GM19468 (cell line): Measurements from ENCODE around the gene CDH4.

ENCODE experiments used
- ATAC-seq: cut with Tn5 transposase; IDR thresholded peaks from one replicate; pipeline ENCODE4 v1.9.1; 2021; ENCODE audit warnings: mild to moderate bottlenecking, moderate library complexity, moderate number of reproducible peaks; ENCODE audit not compliant: unreplicated experiment; ENCODE audit errors: extremely low read depth

The CDH4 gene

DNA sequence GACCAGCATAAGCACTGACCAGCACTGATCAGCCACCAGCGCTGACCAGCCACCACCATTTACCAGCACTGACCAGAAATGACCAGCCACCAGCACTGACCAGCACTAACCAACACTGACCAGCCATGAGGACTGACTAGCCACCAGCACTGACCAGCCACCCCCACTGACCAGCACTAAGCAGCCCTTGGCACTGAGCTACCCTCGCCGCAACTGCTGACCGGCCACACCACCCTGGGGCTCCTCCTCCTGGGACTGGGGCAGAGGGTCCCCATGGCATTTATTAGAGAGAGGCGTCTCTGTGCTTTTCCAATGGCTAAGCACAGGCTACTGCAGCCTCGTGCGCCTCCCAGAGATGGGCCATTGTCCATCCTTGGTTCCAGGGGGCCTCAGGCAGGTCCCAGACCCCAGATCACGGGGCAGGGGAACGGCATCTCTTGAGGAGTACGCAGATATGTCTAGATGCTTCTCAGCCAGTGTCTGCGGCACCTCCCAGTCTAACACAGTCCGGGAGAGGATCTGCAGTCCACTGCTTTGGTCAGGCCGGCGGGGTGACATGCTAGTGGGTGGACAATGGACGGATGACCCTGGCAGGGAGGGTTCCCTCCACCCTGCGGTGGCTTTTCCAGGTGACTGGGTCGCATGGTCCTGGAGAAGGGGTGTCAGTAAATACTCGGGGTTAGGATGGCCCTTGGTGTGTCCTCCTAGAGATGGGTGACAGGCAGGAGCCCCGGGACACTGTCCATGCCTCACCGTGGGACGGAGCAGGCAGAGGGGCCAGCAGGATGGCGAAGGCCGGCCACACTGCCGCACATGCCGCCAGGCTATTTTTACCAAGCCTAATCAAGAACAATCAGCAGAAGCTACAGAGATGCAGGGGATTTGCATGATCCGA is 645.6 kb downstream of the CDH4 start:
- no peak for ATAC-seq

GRCh38 chr20:61898405-61898804 is 646.3 kb downstream of the CDH4 start:
- no peak for ATAC-seq

DNA sequence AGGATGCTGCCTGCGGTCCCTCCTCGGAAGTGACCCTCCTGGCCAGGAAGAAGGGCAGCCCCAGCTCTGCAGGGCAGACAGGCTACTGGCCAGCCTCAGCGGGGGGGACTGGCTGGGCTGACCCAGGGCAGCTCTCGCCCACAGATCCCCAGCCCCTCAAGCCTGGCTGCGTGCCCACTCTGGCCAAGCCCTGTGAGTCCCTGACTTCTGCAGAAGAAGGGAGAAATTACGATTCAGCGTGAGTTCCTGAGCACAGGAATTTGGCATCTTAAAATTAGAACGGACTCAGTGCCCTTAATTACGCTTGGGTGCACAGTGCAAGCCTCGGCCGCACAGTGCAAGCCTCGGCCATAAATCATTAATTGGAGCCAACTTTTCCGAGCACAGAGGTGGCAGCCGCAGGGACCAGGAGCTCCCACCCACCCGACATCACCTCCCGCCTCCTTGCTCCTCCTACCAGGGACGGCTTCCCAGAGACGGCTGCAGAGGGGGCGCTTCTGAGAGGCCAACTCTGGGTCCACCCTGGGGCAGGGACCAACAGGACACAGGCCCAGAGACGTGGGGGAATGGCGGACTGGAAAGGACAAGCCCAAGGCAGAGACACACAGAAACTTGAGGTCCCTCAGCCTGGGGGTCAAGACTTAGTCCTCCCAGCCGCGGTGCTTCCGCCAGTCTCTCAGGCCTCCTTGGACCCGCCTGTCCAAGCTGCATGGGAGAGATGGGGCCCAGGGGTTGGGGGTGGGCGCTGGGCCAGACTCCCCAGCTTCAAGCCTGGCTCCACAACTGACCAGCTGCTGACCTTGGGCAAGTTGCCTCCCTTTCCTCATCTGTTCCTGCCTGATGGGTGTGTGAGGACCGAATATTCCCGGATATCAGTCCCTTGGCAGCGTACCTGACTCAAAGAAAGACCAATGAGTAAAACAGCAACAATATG is 648.2 kb downstream of the CDH4 start:
- ATAC-seq: no peak

DNA sequence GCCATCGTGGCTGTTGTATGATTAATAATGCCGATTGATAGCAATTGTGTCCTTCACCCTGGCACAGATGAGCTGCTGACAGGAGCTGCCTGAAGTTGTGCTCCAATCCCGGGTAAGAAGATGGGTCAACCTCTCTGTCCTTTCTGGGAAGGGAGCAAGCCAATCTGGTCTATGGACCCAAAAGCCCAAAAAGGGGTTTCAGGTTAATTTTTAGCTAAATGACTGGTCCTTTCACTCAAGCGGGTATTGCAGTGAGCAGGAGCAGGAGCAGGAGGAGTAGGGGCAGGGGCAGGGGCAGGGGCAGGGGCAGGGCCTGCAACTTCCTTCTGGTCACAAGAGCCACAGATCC is 648.9 kb downstream of the CDH4 start:
- no peak for ATAC-seq

DNA sequence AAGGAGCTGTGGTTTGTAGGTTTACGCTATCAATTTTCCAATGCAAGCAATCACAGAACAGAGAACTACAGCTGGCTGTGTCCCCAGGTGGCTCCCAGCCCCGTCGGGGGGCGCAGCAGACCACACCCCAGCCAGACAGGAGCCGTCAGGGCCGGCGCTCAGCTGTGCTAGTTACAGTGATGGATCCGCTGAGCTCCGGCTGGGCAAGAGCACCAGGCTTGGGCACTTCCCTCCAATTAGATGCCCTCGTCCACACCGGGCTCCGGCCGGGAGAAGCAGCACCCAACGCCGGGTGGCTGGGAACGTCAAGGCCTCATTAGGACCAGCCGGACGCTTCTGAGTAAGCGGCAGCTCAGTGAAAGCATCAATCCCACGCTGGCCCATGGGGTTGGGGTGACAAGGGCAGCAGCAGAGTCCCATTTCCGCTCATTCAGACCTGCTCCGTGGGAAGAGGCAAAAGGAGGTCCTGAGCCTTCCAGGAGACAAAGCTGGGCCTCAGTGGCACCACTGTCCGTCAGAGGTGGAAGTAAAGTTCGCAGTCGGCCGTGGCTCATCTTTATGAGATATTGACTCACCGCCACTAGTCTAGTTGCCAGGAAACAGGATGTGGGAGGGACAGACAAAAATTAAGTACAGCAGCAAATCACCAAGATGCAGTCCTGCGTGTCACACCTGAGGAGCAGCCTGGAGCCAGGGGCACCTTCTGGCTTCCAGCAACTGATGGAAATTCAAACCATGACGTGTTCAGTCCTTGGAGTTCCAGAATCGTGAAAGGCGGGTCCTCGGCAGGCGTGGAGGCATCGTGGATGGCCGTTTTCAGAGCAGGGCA is 649.5 kb downstream of the CDH4 start:
- ATAC-seq: no peak

DNA sequence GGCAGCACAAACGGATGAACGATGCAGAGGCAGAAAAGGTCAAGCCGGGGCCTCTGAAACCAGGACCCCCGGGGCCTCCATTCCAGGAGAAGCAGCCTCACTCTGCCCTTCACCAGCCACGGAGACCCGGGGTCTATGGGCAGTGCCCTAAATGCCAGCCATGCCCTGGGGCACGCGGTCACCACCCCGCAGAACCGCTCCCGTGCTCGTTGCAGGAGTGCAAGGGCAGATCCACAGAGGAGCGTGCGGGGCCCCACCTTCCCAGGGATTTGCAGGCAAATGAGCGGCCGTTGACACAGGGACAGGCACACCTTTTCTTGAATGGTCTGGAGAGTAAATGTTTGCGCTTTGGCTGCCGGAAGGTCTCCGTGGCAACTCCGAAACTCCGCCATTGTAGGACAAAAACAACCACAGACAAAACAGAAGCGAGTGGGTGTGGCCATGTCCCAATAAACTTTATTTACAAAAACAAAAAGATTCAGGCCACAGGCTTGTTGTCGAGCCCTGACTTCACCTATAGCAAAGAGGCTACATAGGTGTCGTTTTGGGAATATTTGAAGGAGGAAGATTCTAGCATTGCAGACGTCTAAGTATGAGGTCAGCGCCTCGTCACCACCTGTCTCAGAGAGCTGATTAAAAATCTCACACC is 650.3 kb downstream of the CDH4 start:
- ATAC-seq: no peak

DNA sequence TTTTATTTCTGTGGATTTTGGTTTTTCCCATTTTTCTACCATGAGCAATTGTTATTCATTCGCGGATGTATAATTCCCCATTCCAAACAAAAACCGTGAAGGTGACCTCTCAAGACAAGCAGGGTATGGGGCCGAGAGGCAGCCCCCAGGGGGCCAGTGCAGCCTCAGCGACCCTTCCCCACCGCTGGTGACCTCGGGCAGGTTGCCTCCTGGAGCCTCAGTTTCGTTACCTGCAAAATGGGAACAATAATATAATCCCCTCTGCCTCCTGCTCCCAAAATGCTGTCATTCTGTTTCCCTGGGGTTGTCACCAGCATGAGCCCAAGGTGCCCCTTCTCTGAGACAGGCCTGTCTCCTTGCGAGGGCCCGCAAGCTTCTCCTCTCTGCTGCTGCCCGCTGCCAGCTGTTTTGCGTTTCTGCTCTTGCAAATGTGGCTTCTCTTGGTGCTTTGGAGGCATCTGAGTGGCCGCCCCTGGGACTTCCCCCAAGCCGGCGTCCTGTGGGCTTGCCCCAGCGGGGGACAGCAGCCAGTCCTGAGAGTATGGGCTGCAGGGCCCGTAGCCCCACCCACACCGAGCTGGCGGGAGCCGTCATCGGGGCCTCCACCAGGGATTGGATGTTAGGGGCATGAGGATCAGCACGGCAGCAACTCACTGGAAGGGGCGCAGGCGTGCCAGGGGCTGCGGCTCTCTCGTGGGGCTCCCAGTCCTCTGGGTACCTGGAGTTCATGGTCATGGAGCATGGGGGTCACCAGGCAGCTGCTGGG is 651.7 kb downstream of the CDH4 start:
- ATAC-seq: no peak

DNA sequence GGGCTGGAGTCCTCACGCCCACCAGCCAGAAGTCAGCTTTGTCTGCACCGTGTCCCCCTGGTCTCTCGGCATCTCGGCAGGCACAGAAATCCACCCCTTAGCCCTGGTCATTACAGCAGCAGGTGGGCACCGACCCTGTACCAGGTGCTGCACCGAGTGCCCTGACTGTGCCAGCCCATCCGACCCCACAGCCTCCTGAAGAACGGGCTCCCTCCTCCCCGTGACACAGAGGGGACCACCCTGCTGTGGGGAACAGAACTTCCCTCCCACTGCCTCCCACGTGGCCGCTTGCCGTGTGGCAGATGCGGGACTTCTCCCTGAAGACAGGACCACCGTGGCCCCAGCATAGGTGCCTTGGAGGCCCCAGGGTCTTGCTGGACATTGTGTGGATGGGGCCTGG is 652.4 kb downstream of the CDH4 start:
- ATAC-seq: no peak

DNA sequence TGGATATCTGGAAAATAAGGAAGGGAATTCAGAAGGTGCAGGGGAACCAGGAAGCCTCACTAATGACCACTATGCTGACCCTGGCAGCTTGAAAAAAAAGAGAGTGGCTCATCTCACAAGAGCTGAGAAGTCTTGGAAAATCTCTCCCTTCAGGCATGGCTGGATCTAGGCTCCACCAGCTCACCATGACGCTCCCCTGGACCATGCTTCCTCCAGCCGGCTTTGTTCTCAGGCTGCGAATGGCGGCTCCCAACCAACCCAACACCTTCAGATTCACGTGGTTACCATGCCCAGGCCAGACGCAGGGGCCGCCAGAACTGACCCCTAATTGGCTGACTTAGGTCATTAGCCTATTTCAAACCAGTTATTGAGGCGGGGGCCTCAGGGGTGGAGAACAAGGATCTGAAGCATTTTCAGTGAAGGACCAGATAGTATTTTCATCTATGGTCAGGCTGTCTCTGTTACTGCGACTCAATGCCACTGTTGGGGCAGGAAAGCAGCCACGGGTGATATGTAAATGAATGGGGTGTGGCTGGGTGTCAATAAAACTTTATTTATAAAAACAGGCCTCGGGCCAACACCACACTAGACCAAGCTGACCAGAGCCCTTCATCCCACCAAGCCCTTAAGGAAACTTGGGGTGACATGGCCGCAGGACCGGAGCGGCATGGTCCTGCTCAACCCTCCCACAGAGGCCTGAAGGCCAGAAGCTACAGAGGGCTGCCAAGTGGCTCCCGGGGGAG is 653.9 kb downstream of the CDH4 start:
- no peak for ATAC-seq

GRCh38 chr20:61907081-61907891 is 655.2 kb downstream of the CDH4 start:
- ATAC-seq: no peak

DNA sequence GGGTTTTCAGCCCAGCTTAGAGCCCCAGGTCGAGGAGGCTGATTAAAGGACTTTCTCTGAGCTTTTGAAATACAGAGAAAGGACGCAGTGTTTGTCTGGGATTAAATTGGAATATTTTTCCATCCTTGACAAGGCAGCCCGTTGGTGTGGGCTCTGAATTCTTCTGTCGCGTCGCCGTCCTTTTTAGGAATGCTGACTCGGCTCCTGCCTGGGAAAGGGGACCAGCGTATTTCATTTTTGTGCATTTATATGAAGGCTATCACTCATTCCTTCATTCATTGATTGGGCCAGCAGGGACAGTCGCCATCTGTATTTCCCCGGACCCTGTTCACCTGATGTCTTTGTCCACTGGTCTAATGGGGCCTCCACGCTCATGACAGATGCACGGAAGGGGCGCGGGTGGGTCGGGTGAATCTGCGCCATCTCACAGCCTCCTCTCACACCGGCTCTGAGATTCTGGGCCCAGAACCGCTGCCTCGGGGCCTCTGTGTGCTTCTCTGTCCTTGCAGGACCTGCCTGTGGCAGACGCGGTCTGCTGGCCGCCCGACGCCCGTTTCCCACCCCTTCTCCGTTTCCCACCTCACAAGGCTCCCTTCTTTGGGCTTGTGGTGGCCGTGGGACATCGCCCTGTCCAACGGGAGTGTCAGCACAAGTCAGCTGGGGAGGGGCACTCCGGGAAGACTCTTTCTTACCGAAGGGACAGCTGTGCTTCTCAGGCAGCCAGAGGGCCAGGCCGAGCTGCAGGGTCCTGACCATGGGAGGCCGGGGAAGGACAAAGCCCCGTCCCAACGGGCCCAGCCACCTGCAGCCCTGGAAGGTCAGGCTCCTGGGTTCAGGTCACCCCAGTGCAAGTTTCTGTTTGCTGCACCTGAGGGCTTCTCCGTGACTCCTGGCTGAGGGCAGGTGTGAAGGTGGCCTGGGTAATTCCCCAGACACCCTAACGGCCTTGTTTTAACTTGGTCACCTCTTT is 656.3 kb downstream of the CDH4 start:
- no peak for ATAC-seq

- no peak for ATAC-seq
These were observed 657.0 kb downstream of the CDH4 start for GRCh38 chr20:61909028-61909427.

DNA sequence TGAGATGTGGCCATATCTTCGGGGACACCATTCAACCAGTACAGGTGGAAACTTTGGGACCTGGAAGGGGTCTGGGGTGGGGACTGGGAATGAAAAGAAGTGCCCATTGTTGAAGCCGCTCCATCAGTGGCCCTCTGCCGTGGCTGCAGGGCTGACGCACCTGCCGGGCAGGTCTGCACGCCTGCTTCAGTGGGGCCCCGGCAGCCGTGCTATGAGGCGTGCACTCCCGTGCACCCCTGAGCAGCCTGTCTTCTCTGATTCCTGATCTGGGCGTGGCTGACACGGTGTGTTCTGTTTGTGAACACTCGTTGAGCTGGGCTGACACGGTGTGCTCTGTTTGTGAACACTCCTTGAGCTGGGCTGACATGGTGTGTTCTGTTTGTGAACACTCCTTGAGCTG is 657.8 kb downstream of the CDH4 start:
- no peak for ATAC-seq

- ATAC-seq: no peak
These were observed 659.8 kb downstream of the CDH4 start for GRCh38 chr20:61911824-61912223.

DNA sequence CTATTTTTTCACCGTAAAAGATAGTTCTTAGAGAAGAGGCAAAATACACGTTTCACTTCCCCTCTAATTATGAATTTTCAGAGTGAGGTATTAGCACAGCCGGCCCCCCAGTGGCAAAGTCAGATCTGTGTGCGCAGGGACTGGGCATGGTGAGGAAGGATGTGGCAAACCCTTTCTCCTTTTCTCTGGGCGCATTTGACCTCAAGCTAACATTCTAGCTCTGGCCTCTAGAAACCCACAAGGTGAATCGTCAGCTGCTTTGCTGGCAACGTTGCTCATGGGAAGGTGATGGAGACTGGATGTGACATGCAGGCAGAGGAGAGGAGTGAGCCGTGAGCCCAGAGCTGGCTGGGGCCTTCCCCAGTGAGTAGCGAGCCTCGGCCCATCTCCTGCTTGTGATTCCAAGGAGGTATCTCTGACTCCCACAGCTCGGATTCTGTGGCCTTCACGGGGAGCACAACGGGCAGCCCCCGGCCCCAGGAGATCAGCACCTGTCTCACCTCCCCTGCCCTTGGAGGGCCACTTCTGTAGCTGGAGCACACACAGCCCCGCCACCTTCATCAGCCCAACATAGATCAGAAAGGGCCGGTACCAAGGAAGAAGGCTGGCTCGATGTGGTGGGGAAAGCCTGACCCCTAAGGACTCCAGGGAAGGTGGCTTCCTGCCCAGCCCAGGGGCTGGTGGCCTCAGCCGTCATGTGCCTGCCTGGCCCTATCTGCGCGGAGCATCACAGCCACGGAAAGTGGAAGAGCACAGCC is 660.8 kb downstream of the CDH4 start:
- no peak for ATAC-seq
